Measurements from ENCODE around the gene IGLL5.

The IGLL5 gene

DNA sequence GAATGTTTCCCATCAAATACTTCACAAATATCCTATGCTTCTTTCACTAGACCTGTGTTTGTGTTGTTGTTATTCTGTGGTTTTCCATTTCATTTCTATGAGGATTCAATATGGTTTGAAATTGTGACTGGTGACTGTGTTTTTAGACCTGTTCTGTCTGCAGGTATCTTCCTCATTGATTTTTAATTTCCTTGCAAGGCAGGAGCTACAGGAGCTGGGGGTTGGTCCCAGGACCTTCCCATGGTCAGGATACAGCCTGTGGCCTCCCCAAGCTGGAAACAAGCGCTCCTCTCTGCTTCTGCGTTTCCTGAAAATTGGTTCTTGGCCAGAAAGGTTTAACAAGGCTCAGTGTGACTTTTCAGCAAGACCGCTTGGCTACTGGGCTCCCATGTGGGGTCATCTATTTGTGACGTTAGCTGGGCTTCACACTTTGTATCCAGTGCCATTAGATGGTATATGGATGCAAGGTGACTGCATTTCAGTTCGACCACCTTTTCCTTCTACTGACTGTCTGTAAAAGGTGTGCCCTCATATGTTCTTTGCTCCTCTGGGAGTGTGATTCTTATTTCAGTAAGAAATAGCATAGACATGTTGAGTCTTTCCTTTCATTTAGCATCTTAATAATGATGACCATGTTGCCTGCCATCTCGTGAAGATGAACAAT is 21.5 kb downstream of the IGLL5 start:
- Histone ChIP-seq H3K4me1 (ENCODE audit: control insufficient read depth, low read length) (peaks cover 82% of the 10 kb centered on the region), H3K9me3 (ENCODE audit: control insufficient read depth, insufficient read depth, low read length) (no peaks in the 10 kb centered on the region), H3K27me3 (ENCODE audit: control insufficient read depth, low read length) (no peaks in the 10 kb centered on the region), H3K27ac (ENCODE audit: low read depth, low read length) (peak overlapping the region; percentile 90), H3K79me2 (ENCODE audit: control insufficient read depth, low read length) (no peaks in the 10 kb centered on the region), H3K36me3 (ENCODE audit: control insufficient read depth, low read length) (no peaks in the 10 kb centered on the region), H3K9me2 (replicated peaks; ENCODE audit: control insufficient read depth, low read length) (no peaks in the 10 kb centered on the region), H3K4me3 (ENCODE audit: low read length) (no peak overlapping the region), H3K4me2 (ENCODE audit: low read length) (no peak overlapping the region), H3F3A (ENCODE audit: control insufficient read depth, insufficient read depth) (peaks cover 43% of the 10 kb centered on the region), H4K20me1 (ENCODE audit: control insufficient read depth, insufficient read depth, low read depth, low read length) (no peaks in the 10 kb centered on the region)
- TF ChIP-seq EZH2phosphoT487 (IDR thresholded peaks at IDR 0.05; ENCODE audit: borderline replicate concordance, low read length) = no peak
- TF ChIP-seq, protein P1, sequence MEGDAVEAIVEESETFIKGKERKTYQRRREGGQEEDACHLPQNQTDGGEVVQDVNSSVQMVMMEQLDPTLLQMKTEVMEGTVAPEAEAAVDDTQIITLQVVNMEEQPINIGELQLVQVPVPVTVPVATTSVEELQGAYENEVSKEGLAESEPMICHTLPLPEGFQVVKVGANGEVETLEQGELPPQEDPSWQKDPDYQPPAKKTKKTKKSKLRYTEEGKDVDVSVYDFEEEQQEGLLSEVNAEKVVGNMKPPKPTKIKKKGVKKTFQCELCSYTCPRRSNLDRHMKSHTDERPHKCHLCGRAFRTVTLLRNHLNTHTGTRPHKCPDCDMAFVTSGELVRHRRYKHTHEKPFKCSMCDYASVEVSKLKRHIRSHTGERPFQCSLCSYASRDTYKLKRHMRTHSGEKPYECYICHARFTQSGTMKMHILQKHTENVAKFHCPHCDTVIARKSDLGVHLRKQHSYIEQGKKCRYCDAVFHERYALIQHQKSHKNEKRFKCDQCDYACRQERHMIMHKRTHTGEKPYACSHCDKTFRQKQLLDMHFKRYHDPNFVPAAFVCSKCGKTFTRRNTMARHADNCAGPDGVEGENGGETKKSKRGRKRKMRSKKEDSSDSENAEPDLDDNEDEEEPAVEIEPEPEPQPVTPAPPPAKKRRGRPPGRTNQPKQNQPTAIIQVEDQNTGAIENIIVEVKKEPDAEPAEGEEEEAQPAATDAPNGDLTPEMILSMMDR (IDR thresholded peaks at IDR 0.05; ENCODE audit: low read depth, low read length, poor library complexity, severe bottlenecking) = no peak

DNA sequence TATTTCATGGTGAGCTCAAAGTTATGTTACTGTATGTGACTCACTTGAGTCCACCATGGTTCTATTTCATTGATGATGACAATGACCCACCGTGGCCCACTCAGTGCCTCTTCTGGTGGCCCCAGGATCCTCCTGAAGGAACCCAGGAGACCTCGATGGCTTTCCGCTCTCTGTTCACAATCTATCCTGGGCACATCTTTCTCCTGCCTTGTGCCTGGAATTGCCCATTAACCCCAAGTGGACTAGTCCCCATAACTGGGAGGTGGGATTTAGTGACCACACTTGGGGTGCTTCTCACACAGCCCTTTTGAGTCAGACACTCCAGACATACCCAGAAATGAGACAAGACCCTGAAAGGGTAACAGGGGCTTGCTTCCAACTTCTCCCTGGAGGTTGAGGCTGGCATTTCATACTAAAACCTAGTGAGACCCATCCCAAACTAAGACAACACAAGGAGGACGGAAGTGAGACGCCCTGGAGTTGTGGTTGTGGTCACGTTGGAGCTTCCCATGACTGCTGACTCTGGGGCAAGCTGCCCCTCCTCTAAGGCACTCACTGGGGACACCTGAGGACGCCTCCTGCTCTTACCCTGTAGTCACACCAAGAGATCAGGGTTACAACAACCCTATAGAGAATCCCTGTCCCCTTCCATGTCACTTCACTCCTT is 22.1 kb downstream of the IGLL5 start:
- Histone ChIP-seq H3K36me3 (ENCODE audit: control insufficient read depth, low read length) (no peaks in the 10 kb centered on the region), H3K4me3 (ENCODE audit: low read length) (0 out of 2 replicates have a peak overlapping the region, but pooled peaks have one; percentile 10), H3K4me2 (ENCODE audit: low read length) (peak overlapping the region; percentile 54), H4K20me1 (ENCODE audit: control insufficient read depth, insufficient read depth, low read depth, low read length) (no peaks in the 10 kb centered on the region), H3K4me1 (ENCODE audit: control insufficient read depth, low read length) (peaks cover 89% of the 10 kb centered on the region), H3K9me2 (replicated peaks; ENCODE audit: control insufficient read depth, low read length) (no peaks in the 10 kb centered on the region), H3K79me2 (ENCODE audit: control insufficient read depth, low read length) (no peaks in the 10 kb centered on the region), H3K9me3 (ENCODE audit: control insufficient read depth, insufficient read depth, low read length) (no peaks in the 10 kb centered on the region), H3K27ac (ENCODE audit: low read depth, low read length) (peak overlapping the region; percentile 90), H3K27me3 (ENCODE audit: control insufficient read depth, low read length) (no peaks in the 10 kb centered on the region), H3F3A (ENCODE audit: control insufficient read depth, insufficient read depth) (peaks cover 43% of the 10 kb centered on the region)
- TF ChIP-seq, protein P1 (IDR thresholded peaks at IDR 0.05; ENCODE audit: low read depth, low read length, poor library complexity, severe bottlenecking) = no peak
- TF ChIP-seq EZH2phosphoT487 (IDR thresholded peaks at IDR 0.05; ENCODE audit: borderline replicate concordance, low read length) = no peak

DNA sequence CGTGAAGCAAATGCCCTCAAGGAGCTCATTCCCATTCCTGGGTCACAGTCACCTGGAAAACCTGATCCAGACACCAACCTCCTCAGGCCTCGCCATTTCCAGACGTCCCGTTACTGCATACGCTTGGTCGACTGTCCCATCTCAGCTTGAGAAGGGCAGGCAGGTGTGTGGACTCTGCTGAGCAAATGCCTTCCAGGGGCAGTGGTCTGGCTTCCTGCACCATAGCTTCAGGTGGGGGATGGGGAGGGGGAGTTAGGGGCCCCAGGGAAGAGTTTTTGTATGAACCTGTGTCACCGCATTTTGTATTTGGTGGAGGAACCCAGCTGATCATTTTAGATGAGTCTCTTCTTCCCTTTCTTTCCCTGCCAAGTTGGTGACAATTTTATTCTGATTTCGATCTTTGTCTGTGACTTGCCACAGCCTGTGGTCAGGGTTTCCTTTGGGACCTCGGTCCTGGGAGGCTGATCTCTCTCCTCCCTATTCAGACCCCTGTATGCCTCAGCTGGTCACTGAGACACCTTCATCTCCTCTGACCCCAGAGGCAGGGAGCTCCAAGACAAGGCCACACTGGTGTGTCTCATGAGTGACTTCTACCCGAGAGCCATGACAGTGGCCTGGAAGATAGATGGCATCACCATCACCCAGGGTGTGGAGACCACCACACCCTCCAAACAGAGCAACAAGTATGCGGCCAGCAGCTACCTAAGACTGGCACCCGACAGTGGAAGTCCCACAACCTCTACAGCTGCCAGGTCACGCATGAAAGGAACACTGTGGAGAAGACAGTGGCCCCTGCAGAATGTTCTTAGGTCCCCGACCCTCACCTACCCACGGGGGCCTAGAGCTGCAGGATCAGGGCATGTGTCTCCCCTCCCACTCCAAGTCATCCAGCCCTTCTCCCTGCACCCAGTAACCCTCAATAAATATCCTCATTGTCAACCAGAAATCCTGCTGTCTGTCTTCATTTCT is 22.9 kb downstream of the IGLL5 start:
- Histone ChIP-seq H3K27me3 (ENCODE audit: control insufficient read depth, low read length) (no peaks in the 10 kb centered on the region), H3K4me1 (ENCODE audit: control insufficient read depth, low read length) (peaks cover 97% of the 10 kb centered on the region), H3K9me3 (ENCODE audit: control insufficient read depth, insufficient read depth, low read length) (no peaks in the 10 kb centered on the region), H3K4me2 (ENCODE audit: low read length) (peak overlapping the region; percentile 54), H3K36me3 (ENCODE audit: control insufficient read depth, low read length) (no peaks in the 10 kb centered on the region), H4K20me1 (ENCODE audit: control insufficient read depth, insufficient read depth, low read depth, low read length) (no peaks in the 10 kb centered on the region), H3F3A (ENCODE audit: control insufficient read depth, insufficient read depth) (peaks cover 43% of the 10 kb centered on the region), H3K4me3 (ENCODE audit: low read length) (peak overlapping the region; percentile 31; the same call in 1 of the 2 replicates), H3K9me2 (replicated peaks; ENCODE audit: control insufficient read depth, low read length) (no peaks in the 10 kb centered on the region), H3K27ac (ENCODE audit: low read depth, low read length) (peak overlapping the region; percentile 90), H3K79me2 (ENCODE audit: control insufficient read depth, low read length) (no peaks in the 10 kb centered on the region)
- no peak for TF ChIP-seq EZH2phosphoT487 (IDR thresholded peaks at IDR 0.05; ENCODE audit: borderline replicate concordance, low read length)
- TF ChIP-seq, protein P1 (IDR thresholded peaks at IDR 0.05; ENCODE audit: low read depth, low read length, poor library complexity, severe bottlenecking) = no peak

Measured in DOHH2 (cell line).